Left lung (tissue), 10 donors: ENCODE data around the gene ZNF827. TPM values are rescaled to one million over a fixed set of nuclear protein-coding genes. Genes with fewer than 3 reads are reported as not detected.

Experiments
- ATAC-seq: fragments of 200-7000 bp; cut with Tn5 transposase; one replicate; pipeline ENCODE4 v1.9.1; 2020; ENCODE audit warnings: moderate library complexity
- DNase-seq, 4 donors: peaks; one replicate each; pipeline ENCODE4 v3.0.0-alpha.2; 2013 to 2020
- H3K27ac ChIP-seq, 2 donors: fragments of 200-600 bp; sonication (generic) in 1 of 2; one replicate each; pipeline versions ENCODE4 v1.5.0 to v1.8.0; 2020 to 2021
- H3K27me3 ChIP-seq, 2 donors: fragments of 200-600 bp; sonication (generic) in 1 of 2; one replicate each; pipeline versions ENCODE4 v1.5.0 to v1.8.0; 2020 to 2021
- H3K36me3 ChIP-seq, 2 donors: fragments of 200-600 bp; sonication (generic) in 1 of 2; one replicate each; pipeline versions ENCODE4 v1.5.0 to v1.8.0; 2020 to 2021
- H3K4me1 ChIP-seq, 2 donors: fragments of 200-600 bp; one replicate each; pipeline ENCODE4 v1.8.0; 2021
- H3K4me3 ChIP-seq, 2 donors: fragments of 200-600 bp; sonication (generic) in 1 of 2; one replicate each; pipeline versions ENCODE4 v1.5.0 to v1.8.0; 2020 to 2021; ENCODE audit warnings: mild to moderate bottlenecking in 1 of 2
- H3K9me3 ChIP-seq, 2 donors: fragments of 200-600 bp; sonication (generic) in 1 of 2; one replicate each; pipeline versions ENCODE4 v1.5.0 to v1.8.0; 2020 to 2021
- intact Hi-C, 2 donors: fragments of 100-400 bp; cut with DNase I; formaldehyde crosslinking; loops; one replicate each; pipeline versions ENCODE4 v1.11.2 to v1.14.2; 2022
- polyA plus RNA-seq, 6 donors: library from polyadenylated mRNA; unstranded; fragments of 120-200 nt; gene quantifications; one replicate each; pipeline ENCODE4 v1.2.1, GENCODE V29; 2013; ENCODE audit not compliant: insufficient read length in 6 of 6
- total RNA-seq, 2 donors: library from RNA; stranded (reverse); fragmentation: NEBNext Ultra II Directional; extraction: Animal tissue kit (Norgen Biotek cat#: 25700); gene quantifications; one replicate each; pipeline ENCODE4 v1.2.1, GENCODE V29; 2021
- TF ChIP-seq, protein P1 (sequence below), 2 donors: fragments of 200-600 bp; sonication (generic) in 1 of 2; IDR thresholded peaks; one replicate each; pipeline versions ENCODE4 v1.5.0 to v1.8.0; 2021; ENCODE audit warnings: antibody characterized with exemption in 2 of 2
- donor health status: DM: no; HTN: yes; CAD: no.
- donor health status: DM: no; HTN: no; CAD: no.

Gene ZNF827
- total and polyA plus RNA-seq, 8 donors: 9.2 to 35.7 (median 32.7) TPM

DNA sequence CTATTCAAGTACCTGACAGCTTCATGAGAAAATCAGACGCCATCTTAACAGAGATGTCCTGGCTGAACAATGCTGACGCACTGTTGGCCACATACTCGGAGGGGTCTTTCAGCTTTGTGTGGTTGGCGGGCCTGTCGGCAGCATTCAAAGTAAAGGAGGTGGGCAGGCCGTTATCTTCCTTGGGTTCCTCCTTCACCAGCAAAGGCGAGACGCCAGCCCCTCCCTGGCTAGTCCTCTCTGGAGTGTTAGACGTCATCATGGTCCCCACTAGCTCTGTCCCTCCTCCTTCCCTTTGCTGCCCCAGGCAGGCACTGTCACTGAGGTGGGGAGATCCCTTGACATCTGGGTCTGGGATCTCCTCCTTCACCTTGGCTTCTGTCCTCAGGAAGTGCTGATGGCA is 53.0 kb downstream of the ZNF827 start:
- ATAC-seq (no peak), DNase-seq (peak in 1 of 4 donors; percentile 61)
- H3K36me3 ChIP-seq: peaks cover 0 to 4% of the 10 kb centered on the region in 2 donors
- no peaks in the 10 kb centered on the region for H3K9me3 ChIP-seq
- TF ChIP-seq, protein P1, sequence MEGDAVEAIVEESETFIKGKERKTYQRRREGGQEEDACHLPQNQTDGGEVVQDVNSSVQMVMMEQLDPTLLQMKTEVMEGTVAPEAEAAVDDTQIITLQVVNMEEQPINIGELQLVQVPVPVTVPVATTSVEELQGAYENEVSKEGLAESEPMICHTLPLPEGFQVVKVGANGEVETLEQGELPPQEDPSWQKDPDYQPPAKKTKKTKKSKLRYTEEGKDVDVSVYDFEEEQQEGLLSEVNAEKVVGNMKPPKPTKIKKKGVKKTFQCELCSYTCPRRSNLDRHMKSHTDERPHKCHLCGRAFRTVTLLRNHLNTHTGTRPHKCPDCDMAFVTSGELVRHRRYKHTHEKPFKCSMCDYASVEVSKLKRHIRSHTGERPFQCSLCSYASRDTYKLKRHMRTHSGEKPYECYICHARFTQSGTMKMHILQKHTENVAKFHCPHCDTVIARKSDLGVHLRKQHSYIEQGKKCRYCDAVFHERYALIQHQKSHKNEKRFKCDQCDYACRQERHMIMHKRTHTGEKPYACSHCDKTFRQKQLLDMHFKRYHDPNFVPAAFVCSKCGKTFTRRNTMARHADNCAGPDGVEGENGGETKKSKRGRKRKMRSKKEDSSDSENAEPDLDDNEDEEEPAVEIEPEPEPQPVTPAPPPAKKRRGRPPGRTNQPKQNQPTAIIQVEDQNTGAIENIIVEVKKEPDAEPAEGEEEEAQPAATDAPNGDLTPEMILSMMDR (IDR thresholded peaks at IDR 0.05): no peak
- no peak overlapping the region for H3K27ac ChIP-seq
- intact Hi-C loops: no loop called here
- no peak overlapping the region for H3K4me3 ChIP-seq
- no peaks in the 10 kb centered on the region for H3K27me3 ChIP-seq
- peaks cover 3% of the 10 kb centered on the region in 2 donors for H3K4me1 ChIP-seq

DNA sequence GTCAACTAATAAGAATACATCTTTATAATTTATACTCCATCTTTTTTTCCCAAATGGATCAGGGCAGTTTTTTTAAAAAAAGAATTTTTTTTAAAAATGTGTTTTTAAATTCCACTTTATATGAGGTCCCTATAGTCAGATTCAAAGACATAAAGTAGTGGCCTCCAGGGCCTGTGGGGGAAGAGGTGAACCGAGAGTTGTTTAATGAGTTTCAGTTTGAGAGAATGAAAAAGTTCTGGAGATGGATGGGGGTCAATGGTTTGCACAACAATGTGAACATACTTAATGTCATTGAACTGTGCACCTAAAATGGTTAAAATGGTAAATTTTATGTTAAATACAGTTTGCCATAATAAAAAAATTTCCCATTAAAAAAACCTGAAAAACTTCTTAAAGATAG is 53.8 kb downstream of the ZNF827 start:
- intact Hi-C loops: no loop called here
- TF ChIP-seq, protein P1 (IDR thresholded peaks at IDR 0.05): no peak
- Histone ChIP-seq H3K27me3 (no peaks in the 10 kb centered on the region), H3K36me3 (peaks cover 0 to 4% of the 10 kb centered on the region in 2 donors), H3K4me1 (peaks cover 3% of the 10 kb centered on the region in 2 donors), H3K9me3 (no peaks in the 10 kb centered on the region), H3K27ac (no peak overlapping the region), H3K4me3 (no peak overlapping the region)
- no peak for DNase-seq
- no peak for ATAC-seq

DNA sequence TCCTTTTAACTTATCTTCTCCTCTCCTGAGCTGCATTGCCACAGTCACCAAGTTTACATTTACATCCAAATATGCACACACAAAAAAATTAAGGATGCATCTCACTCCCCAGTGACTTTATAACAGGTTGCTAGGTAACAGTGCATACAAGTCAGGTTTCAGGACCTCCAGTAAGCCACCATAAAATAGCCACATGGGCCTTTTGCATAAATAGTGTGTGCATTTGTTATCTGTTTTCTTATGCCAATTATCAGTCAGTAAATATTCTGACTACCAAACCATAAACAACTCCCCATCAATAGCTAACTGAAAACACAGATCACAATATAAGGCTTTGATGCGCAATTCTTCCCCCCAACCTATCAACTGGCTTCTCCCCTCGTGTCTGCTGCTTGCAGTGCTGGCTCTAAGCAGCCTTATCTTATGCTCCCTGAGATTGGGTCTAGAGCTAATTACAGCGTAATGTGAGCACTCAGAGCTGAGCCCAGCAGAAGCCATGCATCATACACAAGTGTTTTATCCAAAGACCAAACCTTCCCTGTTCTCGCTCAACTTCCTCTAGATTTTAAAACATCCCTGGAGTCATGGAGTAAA is 55.4 kb downstream of the ZNF827 start:
- DNase-seq (no peak), ATAC-seq (no peak)
- H3K27me3 ChIP-seq: no peaks in the 10 kb centered on the region
- no peak overlapping the region for H3K27ac ChIP-seq
- no peak overlapping the region for H3K4me3 ChIP-seq
- no peaks in the 10 kb centered on the region for H3K9me3 ChIP-seq
- H3K4me1 ChIP-seq: peaks cover 3% of the 10 kb centered on the region in 2 donors
- TF ChIP-seq, protein P1 (IDR thresholded peaks at IDR 0.05): no peak
- intact Hi-C loops: no loop called here
- peaks cover 0 to 4% of the 10 kb centered on the region in 2 donors for H3K36me3 ChIP-seq

DNA sequence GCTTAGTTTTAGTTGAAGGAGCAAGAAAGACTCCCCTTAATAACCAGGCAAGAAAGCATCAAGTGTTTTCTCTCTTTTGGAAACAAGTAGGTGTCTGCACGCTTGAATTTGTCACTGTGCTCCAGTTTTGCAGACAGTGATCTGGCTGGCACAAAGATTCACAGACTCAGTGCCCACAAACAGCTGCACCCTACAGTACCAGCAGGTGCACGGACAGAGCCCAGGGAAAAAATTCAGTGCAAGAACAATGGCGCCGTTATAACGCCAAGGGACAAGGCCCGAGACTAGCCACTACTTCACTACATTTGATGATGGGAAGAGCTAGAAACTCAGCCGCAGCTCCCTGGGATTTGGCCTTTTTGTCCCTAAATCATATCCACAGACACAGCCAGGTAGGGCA is 56.0 kb downstream of the ZNF827 start:
- no peaks in the 10 kb centered on the region for H3K9me3 ChIP-seq
- TF ChIP-seq, protein P1 (IDR thresholded peaks at IDR 0.05): no peak
- peak overlapping the region in 1 of 2 donors; percentile 48 for H3K27ac ChIP-seq
- H3K4me3 ChIP-seq: no peak overlapping the region
- DNase-seq (no peak), ATAC-seq (no peak)
- intact Hi-C loops: no loop called here
- H3K36me3 ChIP-seq: peaks cover 0 to 4% of the 10 kb centered on the region in 2 donors
- H3K4me1 ChIP-seq: peaks cover 3% of the 10 kb centered on the region in 2 donors
- H3K27me3 ChIP-seq: no peaks in the 10 kb centered on the region

DNA sequence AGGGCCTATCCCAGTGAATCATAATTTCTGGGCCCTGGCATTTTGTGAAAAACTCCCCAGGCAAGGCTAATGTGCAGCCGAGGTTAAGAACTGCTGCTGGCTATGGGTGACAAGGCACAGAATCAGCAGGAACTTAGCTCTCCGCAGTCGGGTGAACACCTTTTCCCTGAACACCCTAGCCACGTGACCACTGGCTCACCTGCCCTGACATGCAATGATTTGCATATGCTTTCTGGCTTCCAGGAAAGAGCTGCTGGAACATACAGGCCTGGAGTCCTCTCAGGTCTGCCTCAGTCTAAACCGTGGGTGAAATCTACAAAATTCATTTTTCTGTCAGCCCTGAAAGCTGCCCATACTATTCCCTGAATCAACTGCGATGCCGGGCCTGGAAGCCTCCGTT is 56.6 kb downstream of the ZNF827 start:
- intact Hi-C loops: no loop called here
- Histone ChIP-seq H3K4me1 (peaks cover 3% of the 10 kb centered on the region in 2 donors), H3K36me3 (peaks cover 0 to 4% of the 10 kb centered on the region in 2 donors), H3K27ac (peak overlapping the region in 1 of 2 donors; percentile 48), H3K27me3 (no peaks in the 10 kb centered on the region), H3K9me3 (no peaks in the 10 kb centered on the region), H3K4me3 (no peak overlapping the region)
- ATAC-seq (peak; percentile 90), DNase-seq (peak in 2 of 4 donors; percentile 59 to 76)
- TF ChIP-seq, protein P1 (IDR thresholded peaks at IDR 0.05): no peak
